HG02840 (cell line): Measurements from ENCODE around the gene COL5A2.

Experiments used
- ATAC-seq: cut with Tn5 transposase; IDR thresholded peaks from one replicate; pipeline ENCODE4 v1.9.1; 2021; ENCODE audit warnings: mild to moderate bottlenecking, moderate library complexity, moderate number of reproducible peaks; ENCODE audit not compliant: unreplicated experiment, low FRiP score

Gene COL5A2

GRCh38 chr2:189013031-189013430, 166.5 kb downstream of the COL5A2 start:
- ATAC-seq, result no peak

- no peak for ATAC-seq
These were observed 167.2 kb downstream of the COL5A2 start for GRCh38 chr2:189012351-189012750.

GRCh38 chr2:189010536-189010935, 169.0 kb downstream of the COL5A2 start:
- ATAC-seq, result no peak

GRCh38 chr2:189008555-189009262, 170.9 kb downstream of the COL5A2 start:
- no peak for ATAC-seq

- no peak for ATAC-seq
These were observed 177.5 kb downstream of the COL5A2 start for GRCh38 chr2:189002079-189002478.

GRCh38 chr2:189000221-189000620, 179.3 kb downstream of the COL5A2 start:
- ATAC-seq, result no peak

- no peak for ATAC-seq
These were observed 182.3 kb downstream of the COL5A2 start for GRCh38 chr2:188997263-188997662.

GRCh38 chr2:188993247-188993646, 186.3 kb downstream of the COL5A2 start:
- ATAC-seq, result no peak

- no peak for ATAC-seq
These were observed 192.7 kb downstream of the COL5A2 start for GRCh38 chr2:188986839-188987238.

- ATAC-seq, result no peak
These were observed 194.9 kb downstream of the COL5A2 start for GRCh38 chr2:188984680-188985079.

- no peak for ATAC-seq
These were observed 195.5 kb downstream of the COL5A2 start for GRCh38 chr2:188984065-188984491.

GRCh38 chr2:188983427-188984064, 196.0 kb downstream of the COL5A2 start:
- no peak for ATAC-seq
